HEK293 (cell line): ENCODE results near the gene CCNG2.

Experiments
- GLI2 ChIP-seq: fragments of 450-650 bp; formaldehyde crosslinking; IDR thresholded peaks from 2 replicates; pipeline ENCODE4; 2017; ENCODE audit warnings: missing biosample characterization, missing genetic modification characterization, low read depth, borderline replicate concordance
- GLIS1 ChIP-seq: fragments of 450-650 bp; formaldehyde crosslinking; IDR thresholded peaks from 2 replicates; pipeline ENCODE4 v1.5.1; 2016; ENCODE audit warnings: missing biosample characterization, missing genetic modification characterization
- GLIS2 ChIP-seq: fragments of 450-650 bp; formaldehyde crosslinking; IDR thresholded peaks from 2 replicates; pipeline ENCODE4 v1.5.1; 2016; ENCODE audit warnings: missing biosample characterization, missing genetic modification characterization
- KLF16 ChIP-seq: fragments of 450-650 bp; formaldehyde crosslinking; IDR thresholded peaks from 2 replicates; pipeline ENCODE4 v1.5.1; 2017; ENCODE audit warnings: missing biosample characterization, missing genetic modification characterization
- KLF7 ChIP-seq: fragments of 450-650 bp; formaldehyde crosslinking; IDR thresholded peaks from 2 replicates; pipeline ENCODE4 v1.5.1; 2016; ENCODE audit warnings: missing biosample characterization, missing genetic modification characterization, borderline replicate concordance
- SALL2 ChIP-seq: fragments of 450-650 bp; formaldehyde crosslinking; IDR thresholded peaks from 2 replicates; pipeline ENCODE4 v1.5.0; 2017; ENCODE audit warnings: missing biosample characterization, mild to moderate bottlenecking, missing genetic modification characterization, borderline replicate concordance
- SP3 ChIP-seq: fragments of 450-650 bp; formaldehyde crosslinking; IDR thresholded peaks from 2 replicates; pipeline ENCODE4 v1.5.1; 2016; ENCODE audit warnings: missing biosample characterization, missing genetic modification characterization
- ZBTB48 ChIP-seq: fragments of 450-650 bp; formaldehyde crosslinking; IDR thresholded peaks from 2 replicates; pipeline ENCODE4 v1.5.1; 2016; ENCODE audit warnings: missing biosample characterization, missing genetic modification characterization
- ZEB2 ChIP-seq: fragments of 450-650 bp; formaldehyde crosslinking; IDR thresholded peaks from 2 replicates; pipeline ENCODE4 v1.5.1; 2016; ENCODE audit warnings: missing biosample characterization, missing genetic modification characterization
- ZFP69B ChIP-seq: fragments of 450-650 bp; formaldehyde crosslinking; IDR thresholded peaks from 2 replicates; pipeline ENCODE4 v1.5.1; 2016; ENCODE audit warnings: missing biosample characterization, missing genetic modification characterization
- ZNF146 ChIP-seq: fragments of 450-650 bp; formaldehyde crosslinking; IDR thresholded peaks from 2 replicates; pipeline ENCODE4 v1.5.1; 2016; ENCODE audit warnings: missing biosample characterization, missing genetic modification characterization
- ZNF223 ChIP-seq: fragments of 450-650 bp; formaldehyde crosslinking; IDR thresholded peaks from 2 replicates; pipeline ENCODE4 v1.5.1; 2016; ENCODE audit warnings: missing biosample characterization, missing genetic modification characterization
- ZNF23 ChIP-seq: fragments of 450-650 bp; formaldehyde crosslinking; IDR thresholded peaks from 2 replicates; pipeline ENCODE4 v1.5.1; 2016; ENCODE audit warnings: missing biosample characterization, missing genetic modification characterization, borderline replicate concordance
- ZNF350 ChIP-seq: fragments of 450-650 bp; formaldehyde crosslinking; IDR thresholded peaks from 2 replicates; pipeline ENCODE4 v1.5.0; 2017; ENCODE audit warnings: missing biosample characterization, mild to moderate bottlenecking, missing genetic modification characterization
- ZNF354C ChIP-seq: fragments of 450-650 bp; formaldehyde crosslinking; IDR thresholded peaks from 2 replicates; pipeline ENCODE4 v1.5.1; 2016; ENCODE audit warnings: missing biosample characterization, missing genetic modification characterization, low read depth, borderline replicate concordance
- ZNF37A ChIP-seq: fragments of 450-650 bp; IDR thresholded peaks from 2 replicates; pipeline ENCODE4 v1.5.1; 2018; ENCODE audit warnings: missing biosample characterization, missing genetic modification characterization
- ZNF510 ChIP-seq: fragments of 450-650 bp; formaldehyde crosslinking; IDR thresholded peaks from 2 replicates; pipeline ENCODE4 v1.5.1; 2018; ENCODE audit warnings: mild to moderate bottlenecking, missing genetic modification characterization, missing biosample characterization; ENCODE audit not compliant: insufficient replicate concordance
- ZNF600 ChIP-seq: fragments of 450-650 bp; formaldehyde crosslinking; IDR thresholded peaks from 2 replicates; pipeline ENCODE4 v1.5.1; 2016; ENCODE audit warnings: missing biosample characterization, missing genetic modification characterization
- ZNF624 ChIP-seq: fragments of 450-650 bp; formaldehyde crosslinking; IDR thresholded peaks from 2 replicates; pipeline ENCODE4 v1.5.1; 2017; ENCODE audit warnings: missing biosample characterization, missing genetic modification characterization
- ZNF645 ChIP-seq: fragments of 450-650 bp; formaldehyde crosslinking; IDR thresholded peaks from 2 replicates; pipeline ENCODE4; 2016; ENCODE audit warnings: missing biosample characterization, missing genetic modification characterization
- ZNF664 ChIP-seq: fragments of 450-650 bp; formaldehyde crosslinking; IDR thresholded peaks from 2 replicates; pipeline ENCODE4 v1.5.1; 2016; ENCODE audit warnings: missing biosample characterization, missing genetic modification characterization
- ZNF701 ChIP-seq: fragments of 450-650 bp; formaldehyde crosslinking; IDR thresholded peaks from 2 replicates; pipeline ENCODE4 v1.5.1; 2016; ENCODE audit warnings: missing biosample characterization, missing genetic modification characterization
- ZNF792 ChIP-seq: fragments of 450-650 bp; formaldehyde crosslinking; IDR thresholded peaks from 2 replicates; pipeline ENCODE4 v1.5.1; 2016; ENCODE audit warnings: missing biosample characterization, missing genetic modification characterization
- TF ChIP-seq, protein P1 (sequence below): fragments of 450-650 bp; formaldehyde crosslinking; IDR thresholded peaks from 2 replicates; pipeline ENCODE4 v1.5.1; 2016; ENCODE audit warnings: missing biosample characterization, missing genetic modification characterization, borderline replicate concordance
- TF ChIP-seq, protein P2 (sequence below): fragments of 450-650 bp; formaldehyde crosslinking; IDR thresholded peaks from 2 replicates; pipeline ENCODE4 v1.5.1; 2016; ENCODE audit warnings: missing biosample characterization, missing genetic modification characterization, borderline replicate concordance
- TF ChIP-seq, protein P3 (sequence below): fragments of 450-650 bp; formaldehyde crosslinking; IDR thresholded peaks from 2 replicates; pipeline ENCODE4 v1.5.1; 2016; ENCODE audit warnings: missing biosample characterization, missing genetic modification characterization
- TF ChIP-seq, protein P4 (sequence below): fragments of 450-650 bp; formaldehyde crosslinking; IDR thresholded peaks from 2 replicates; pipeline ENCODE4 v1.5.1; 2016; ENCODE audit warnings: missing biosample characterization, missing genetic modification characterization

The CCNG2 gene

DNA sequence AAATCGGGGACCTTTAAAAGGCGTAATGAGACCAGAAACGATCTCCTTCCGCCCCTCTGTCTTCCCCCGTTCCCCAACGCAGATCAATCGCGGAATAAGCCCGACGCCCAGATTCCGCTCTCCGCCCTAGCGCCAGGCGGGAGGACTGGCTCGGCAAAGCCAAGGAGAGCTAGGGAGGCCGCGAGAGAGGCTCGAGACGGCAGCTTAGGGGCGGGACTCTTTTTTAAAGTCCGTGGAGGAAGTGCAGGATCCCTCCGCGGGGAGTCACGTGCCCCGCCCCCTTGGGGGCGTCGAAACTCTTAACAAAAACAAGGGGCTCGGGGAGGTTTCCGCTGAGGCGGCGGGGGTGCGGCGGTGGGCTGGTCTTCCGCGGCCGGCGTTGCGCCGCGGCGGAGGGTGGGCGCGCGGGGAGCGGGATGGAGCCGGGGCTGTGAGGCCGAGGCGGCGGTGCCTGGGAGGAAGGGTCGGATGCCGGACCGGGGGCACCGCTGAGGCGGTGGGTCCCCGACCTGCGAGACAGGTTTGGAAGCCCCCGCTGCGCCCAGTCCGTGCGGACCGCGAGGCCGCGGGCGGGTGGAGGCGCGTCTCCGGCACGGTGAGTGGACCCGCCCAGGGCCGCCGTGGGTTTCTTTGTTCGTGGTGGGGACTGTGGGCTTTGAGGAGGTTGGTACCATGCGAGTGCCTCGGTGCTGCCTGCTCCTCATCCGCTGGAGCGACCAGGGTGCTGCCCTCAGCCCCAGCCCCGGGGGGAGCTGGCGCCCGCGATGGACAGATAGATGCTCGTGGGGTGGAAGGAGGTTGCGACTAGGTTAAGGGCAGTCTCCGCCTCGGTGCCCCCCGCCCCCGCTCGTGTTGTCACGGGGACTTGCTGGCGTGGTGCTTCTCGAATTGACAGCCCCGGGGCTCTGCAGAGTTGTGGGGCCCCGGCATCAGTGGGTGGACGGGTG, at the start of gene CCNG2 (continued):
- peak; percentile 82 for TF ChIP-seq ZFP69B (tag by site-specific recombination)
- TF ChIP-seq SALL2, result no peak
- TF ChIP-seq, protein P1, sequence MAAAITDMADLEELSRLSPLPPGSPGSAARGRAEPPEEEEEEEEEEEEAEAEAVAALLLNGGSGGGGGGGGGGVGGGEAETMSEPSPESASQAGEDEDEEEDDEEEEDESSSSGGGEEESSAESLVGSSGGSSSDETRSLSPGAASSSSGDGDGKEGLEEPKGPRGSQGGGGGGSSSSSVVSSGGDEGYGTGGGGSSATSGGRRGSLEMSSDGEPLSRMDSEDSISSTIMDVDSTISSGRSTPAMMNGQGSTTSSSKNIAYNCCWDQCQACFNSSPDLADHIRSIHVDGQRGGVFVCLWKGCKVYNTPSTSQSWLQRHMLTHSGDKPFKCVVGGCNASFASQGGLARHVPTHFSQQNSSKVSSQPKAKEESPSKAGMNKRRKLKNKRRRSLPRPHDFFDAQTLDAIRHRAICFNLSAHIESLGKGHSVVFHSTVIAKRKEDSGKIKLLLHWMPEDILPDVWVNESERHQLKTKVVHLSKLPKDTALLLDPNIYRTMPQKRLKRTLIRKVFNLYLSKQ (tag by site-specific recombination), result no peak
- TF ChIP-seq ZNF624 (tag by site-specific recombination), result no peak
- peak; percentile 96 for TF ChIP-seq ZNF146 (tag by site-specific recombination)
- peak; percentile 54; the same call in 1 of the 2 replicates for TF ChIP-seq ZNF600
- TF ChIP-seq ZNF354C (tag by site-specific recombination), result no peak
- TF ChIP-seq, protein P2, sequence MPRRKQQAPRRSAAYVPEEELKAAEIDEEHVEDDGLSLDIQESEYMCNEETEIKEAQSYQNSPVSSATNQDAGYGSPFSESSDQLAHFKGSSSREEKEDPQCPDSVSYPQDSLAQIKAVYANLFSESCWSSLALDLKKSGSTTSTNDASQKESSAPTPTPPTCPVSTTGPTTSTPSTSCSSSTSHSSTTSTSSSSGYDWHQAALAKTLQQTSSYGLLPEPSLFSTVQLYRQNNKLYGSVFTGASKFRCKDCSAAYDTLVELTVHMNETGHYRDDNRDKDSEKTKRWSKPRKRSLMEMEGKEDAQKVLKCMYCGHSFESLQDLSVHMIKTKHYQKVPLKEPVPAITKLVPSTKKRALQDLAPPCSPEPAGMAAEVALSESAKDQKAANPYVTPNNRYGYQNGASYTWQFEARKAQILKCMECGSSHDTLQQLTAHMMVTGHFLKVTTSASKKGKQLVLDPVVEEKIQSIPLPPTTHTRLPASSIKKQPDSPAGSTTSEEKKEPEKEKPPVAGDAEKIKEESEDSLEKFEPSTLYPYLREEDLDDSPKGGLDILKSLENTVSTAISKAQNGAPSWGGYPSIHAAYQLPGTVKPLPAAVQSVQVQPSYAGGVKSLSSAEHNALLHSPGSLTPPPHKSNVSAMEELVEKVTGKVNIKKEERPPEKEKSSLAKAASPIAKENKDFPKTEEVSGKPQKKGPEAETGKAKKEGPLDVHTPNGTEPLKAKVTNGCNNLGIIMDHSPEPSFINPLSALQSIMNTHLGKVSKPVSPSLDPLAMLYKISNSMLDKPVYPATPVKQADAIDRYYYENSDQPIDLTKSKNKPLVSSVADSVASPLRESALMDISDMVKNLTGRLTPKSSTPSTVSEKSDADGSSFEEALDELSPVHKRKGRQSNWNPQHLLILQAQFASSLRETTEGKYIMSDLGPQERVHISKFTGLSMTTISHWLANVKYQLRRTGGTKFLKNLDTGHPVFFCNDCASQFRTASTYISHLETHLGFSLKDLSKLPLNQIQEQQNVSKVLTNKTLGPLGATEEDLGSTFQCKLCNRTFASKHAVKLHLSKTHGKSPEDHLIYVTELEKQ, result peak; percentile 89; the same call in 1 of the 2 replicates
- no peak for TF ChIP-seq ZNF37A (tag by site-specific recombination)
- no peak; the same call in 1 of the 2 replicates for TF ChIP-seq GLI2 (tag by site-specific recombination)
- TF ChIP-seq ZNF510, result peak; percentile 13
- TF ChIP-seq ZEB2 (tag by site-specific recombination), result peak; percentile 70; the same call in 1 of the 2 replicates
- TF ChIP-seq ZNF664 (tag by site-specific recombination), result 0 out of 2 replicates have a peak, but pooled peaks have one; percentile 73
- TF ChIP-seq GLIS1, result peak; percentile 70
- TF ChIP-seq ZNF223 (tag by site-specific recombination), result no peak
- TF ChIP-seq ZBTB48 (tag by site-specific recombination), result peak; percentile 97
- peak; percentile 88 for TF ChIP-seq GLIS2 (tag by site-specific recombination)
- 0 out of 2 replicates have a peak, but pooled peaks have one; percentile 42 for TF ChIP-seq ZNF701 (tag by site-specific recombination)
- no peak for TF ChIP-seq ZNF23 (tag by site-specific recombination)
- TF ChIP-seq, protein P3, sequence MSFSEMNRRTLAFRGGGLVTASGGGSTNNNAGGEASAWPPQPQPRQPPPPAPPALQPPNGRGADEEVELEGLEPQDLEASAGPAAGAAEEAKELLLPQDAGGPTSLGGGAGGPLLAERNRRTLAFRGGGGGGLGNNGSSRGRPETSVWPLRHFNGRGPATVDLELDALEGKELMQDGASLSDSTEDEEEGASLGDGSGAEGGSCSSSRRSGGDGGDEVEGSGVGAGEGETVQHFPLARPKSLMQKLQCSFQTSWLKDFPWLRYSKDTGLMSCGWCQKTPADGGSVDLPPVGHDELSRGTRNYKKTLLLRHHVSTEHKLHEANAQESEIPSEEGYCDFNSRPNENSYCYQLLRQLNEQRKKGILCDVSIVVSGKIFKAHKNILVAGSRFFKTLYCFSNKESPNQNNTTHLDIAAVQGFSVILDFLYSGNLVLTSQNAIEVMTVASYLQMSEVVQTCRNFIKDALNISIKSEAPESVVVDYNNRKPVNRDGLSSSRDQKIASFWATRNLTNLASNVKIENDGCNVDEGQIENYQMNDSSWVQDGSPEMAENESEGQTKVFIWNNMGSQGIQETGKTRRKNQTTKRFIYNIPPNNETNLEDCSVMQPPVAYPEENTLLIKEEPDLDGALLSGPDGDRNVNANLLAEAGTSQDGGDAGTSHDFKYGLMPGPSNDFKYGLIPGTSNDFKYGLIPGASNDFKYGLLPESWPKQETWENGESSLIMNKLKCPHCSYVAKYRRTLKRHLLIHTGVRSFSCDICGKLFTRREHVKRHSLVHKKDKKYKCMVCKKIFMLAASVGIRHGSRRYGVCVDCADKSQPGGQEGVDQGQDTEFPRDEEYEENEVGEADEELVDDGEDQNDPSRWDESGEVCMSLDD (tag by site-specific recombination), result peak; percentile 99
- TF ChIP-seq, protein P4, sequence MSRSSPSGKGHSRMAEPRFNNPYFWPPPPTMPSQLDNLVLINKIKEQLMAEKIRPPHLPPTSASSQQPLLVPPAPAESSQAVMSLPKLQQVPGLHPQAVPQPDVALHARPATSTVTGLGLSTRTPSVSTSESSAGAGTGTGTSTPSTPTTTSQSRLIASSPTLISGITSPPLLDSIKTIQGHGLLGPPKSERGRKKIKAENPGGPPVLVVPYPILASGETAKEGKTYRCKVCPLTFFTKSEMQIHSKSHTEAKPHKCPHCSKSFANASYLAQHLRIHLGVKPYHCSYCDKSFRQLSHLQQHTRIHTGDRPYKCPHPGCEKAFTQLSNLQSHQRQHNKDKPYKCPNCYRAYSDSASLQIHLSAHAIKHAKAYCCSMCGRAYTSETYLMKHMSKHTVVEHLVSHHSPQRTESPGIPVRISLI (tag by site-specific recombination), result peak; percentile 73
- TF ChIP-seq ZNF350 (tag by site-specific recombination), result peak; percentile 87
- TF ChIP-seq KLF16 (tag by site-specific recombination), result peak; percentile 99
- no peak for TF ChIP-seq ZNF645
- TF ChIP-seq KLF7 (tag by site-specific recombination), result peak; percentile 96
- no peak for TF ChIP-seq ZNF792 (tag by site-specific recombination)
- peak; percentile 99 for TF ChIP-seq SP3
